GM19452 (cell line): Measurements from ENCODE around the gene CXXC1.
"Not testable (repeated sequence)": the region's sequence is repeated elsewhere in the genome, so short reads cannot be mapped to it uniquely, and the experiment has no call there.

Experiments used
- ATAC-seq: cut with Tn5 transposase; IDR thresholded peaks from one replicate; pipeline ENCODE4 v1.9.1; 2021; ENCODE audit not compliant: unreplicated experiment

Gene CXXC1

DNA sequence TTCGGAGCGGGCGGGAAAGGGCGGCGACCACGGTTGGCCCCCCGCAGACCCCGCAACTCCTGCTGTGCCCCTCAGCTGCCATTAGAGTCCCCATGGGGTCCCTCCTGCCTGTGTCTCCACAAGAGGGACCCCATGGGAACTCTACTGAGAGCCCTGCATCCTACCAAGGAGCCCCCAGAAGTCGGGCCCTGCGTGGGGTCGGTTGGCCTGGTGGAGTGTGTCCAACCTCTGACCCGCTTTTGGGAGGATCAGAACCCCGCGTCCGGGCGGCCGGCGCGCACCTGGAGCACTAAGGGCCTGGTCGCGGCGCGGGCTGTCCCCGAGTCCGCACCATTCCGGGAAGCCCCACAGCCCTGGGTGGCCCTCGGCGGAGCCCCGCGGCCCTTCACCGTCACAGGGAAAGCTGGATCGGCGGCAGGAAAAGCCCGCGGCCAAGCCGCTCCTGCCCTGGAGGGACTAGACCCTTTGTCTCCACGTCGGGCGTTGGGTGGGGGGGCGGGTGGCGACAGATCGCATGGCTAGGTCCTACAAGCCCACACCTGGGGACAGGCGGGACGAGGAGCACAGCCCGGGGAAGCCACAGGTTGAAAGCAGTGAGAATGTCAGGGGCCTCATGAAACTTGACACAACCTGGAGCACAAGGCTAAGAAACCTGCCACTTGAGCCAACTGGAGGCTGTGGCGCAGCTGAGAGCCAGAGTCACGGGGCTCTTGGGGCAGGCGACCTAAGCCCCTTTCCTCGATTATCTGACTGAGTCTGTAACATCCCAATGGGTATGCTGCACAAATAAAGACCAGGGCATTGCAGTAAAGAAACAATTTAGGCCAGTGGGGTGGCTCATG lies 11.2 kb upstream of the CXXC1 start:
- ATAC-seq = no peak

DNA sequence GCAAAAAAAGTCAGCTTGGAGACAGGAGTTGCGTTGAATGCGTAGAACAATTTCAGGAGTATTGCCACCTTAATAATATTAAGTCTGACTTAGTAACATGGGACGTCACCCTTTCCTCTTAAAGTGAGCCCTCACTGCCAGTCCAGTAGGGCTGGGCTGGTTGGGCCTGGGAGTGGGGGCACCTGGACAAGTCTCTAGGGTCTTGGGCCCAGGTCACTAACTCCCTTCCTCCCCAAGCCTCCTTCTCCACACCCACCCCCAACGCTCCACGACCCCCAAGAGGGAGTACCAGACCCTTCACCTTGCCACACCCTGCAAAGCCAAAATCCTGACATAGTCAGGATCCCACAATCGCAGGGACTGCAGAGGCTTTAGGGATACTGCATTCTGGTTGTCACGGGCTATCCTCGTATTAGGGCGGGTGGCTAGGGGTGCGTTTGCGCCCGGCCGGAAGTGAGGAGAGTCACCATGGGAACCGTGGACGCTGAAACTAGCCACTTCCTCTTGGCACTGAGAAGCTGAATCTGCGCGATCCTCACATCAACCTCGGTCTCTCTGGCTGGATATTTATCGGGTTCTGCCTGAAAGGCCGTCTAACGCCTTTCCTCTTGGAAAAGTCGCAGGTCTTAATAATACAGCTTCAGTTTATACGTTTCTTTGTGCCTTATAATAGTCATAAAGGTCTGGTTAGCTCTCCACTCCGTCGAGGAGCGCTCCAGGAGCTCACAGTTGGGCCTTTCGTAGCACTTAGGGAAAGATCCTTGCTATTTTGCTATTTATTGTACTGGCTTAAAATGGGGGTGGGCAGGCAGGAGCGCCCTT lies 10.3 kb upstream of the CXXC1 start:
- peak; percentile 100 for ATAC-seq

DNA sequence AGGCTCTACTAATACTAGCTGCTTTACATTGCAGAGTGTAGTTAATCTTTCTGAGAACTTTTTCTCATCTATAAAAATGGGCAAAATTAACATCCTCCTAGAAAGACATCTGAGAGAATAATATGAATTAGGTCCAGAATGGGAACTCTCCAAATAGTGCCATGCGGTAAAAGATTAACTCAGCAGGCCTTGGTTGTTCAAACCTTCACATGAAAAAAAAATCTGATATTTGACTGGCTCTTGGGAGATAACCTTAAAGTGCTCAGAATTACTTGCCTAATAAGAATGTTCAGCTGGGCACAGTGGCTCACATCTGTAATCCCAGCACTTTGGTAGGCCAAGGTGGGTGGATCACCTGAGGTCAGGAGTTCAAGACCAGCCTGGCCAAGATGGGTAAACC lies 5.5 kb upstream of the CXXC1 start:
- ATAC-seq = no peak

DNA sequence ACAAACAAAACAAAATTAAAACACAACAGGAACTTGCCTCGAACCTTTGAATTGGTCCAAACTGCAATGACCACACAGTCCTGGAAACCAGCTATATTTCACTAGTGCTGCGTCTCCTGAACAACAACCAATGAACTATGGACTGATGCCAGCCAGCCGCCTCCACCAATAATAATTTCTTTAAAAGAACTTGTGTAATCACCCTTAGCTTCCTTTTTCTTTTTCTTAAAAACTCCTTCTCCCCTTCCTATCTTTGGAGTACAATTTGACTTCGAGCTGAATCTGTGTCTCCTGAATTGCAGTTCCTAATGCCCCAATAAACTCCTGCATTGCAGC lies 1.6 kb upstream of the CXXC1 start:
- ATAC-seq = no peak

DNA sequence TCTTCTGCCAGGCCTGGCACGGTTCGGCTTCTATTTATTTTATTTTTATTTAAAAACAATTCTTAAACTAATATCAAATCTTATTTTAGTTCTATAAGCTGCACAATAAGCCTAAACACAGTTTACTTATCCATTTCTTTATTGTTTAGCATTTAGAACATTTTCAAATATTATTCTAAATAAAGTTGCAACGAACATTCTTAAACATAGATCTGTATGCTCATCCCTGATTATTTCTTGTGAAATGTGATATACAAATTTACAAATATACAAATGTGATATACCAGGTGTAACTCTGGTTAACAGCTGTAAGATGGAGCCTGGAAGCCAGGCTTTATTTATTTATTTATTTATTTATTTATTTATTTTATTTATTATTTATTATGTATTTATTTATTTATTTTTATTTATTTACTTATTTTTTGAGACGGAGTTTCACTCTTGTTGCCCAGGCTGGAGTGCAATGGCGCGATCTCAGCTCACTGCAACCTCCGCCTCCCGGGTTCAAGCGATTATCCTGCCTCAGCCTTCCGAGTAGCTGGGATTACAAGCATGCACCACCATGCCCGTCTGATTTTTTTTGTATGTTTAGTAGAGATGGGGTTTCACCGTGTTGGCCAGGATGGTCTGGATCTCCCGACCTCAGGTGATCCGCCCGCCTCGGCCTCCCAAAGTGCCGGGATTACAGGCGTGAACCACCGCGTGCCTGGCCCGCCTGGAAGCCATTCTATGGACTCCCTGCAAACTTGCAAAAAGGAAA lies 1.0 kb upstream of the CXXC1 start:
- ATAC-seq = not testable (repeated sequence)

DNA sequence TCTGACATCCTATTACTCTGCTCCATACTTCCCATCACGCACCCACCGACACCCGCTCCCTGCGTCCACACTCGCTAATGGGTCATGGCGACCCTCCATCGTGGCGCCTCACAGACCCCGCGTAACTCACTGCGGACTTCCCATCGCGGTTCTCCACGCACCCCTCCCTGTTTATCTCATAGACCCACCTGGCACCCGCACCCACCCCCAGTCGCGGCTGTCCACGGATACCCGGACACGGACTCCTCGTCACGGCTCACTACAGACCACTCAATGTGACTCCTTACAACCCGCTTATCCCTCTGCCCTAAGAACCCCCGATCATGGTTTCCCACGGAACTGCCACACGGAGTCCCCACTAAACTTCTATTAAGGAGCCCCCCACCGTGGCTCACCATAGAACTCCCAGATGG lies 458 bp downstream of the CXXC1 start:
- ATAC-seq = no peak

DNA sequence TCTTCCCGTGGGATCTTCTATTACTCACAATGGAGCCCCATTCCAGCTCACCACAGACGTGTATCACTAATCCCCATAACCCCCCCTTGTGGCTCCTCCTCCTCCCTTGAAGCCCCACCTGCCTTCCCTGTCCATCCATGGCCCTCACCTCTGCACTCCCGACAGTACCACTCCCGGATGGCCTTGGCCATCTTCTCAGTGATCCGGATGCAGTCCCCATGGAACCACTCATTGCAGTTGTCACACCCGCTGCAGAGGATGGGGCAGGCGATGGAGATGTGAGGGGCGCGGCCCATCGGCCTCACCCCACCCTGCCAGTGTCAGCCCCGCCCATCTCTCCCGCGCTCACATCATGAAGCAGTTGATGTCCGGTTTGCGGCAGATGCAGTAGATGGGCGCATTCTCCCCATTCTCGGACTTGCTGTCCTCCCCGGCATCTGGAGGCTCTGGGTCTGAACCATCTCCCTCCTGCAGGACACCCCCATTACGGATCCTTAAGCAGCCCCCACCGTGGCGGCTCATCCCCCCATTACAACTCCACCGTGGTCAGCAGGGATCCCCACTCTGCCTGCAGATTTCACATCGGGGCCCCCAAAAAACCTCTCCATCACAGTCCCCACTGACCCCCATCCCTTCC lies 983 bp downstream of the CXXC1 start:
- ATAC-seq = no peak

DNA sequence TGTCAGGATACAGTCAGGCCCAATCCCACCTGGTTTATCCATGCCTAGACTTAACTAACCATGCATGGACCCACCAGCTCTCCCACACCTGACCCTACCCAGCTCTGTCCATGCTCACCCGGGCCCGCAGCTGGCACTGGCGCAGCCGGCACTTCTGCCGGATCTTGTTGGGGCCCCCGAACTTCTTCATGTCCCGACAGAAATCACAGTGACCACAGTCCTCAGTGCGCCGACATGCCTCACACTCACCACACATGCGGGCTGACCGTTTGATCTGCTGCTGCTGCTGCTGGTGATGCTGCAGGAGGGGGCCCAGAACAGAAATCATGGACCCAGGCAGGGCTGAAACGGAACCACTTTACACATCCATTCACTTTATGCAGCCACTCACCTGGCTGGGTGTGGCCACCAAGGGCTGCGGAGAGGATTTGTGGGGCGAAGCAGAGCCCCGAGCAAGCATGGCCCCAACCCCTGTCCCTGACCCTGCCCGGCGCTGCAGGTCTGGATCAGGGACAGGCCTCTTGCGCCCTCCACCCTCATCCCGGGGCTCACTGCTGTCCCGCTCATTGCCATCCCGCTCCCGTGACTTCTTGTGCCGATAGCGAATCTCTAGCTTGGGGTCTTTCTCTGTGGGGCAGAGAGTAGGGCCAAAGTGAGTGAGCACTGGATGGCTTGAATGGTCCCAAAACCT lies 1.7 kb downstream of the CXXC1 start:
- ATAC-seq = no peak

DNA sequence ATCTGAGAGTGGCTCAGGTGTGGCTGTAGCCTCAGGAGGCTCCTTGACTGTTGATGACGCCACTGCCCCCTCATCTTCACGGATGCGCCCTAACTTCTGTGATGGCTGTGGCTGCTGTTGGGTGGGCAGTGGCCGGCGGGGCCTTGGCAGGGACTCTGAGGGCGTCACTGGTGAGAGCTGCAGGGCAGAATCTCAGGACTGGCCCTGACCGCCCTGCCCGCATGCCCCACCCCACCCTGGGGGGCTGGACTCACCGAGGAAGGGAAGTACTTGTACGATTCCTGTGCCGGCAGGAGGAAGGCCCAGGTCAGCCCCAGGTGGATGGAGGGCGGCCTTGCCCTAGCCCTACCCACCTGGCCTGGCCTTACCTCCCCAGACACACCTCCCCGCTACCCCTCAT lies 2.4 kb downstream of the CXXC1 start:
- no peak for ATAC-seq

DNA sequence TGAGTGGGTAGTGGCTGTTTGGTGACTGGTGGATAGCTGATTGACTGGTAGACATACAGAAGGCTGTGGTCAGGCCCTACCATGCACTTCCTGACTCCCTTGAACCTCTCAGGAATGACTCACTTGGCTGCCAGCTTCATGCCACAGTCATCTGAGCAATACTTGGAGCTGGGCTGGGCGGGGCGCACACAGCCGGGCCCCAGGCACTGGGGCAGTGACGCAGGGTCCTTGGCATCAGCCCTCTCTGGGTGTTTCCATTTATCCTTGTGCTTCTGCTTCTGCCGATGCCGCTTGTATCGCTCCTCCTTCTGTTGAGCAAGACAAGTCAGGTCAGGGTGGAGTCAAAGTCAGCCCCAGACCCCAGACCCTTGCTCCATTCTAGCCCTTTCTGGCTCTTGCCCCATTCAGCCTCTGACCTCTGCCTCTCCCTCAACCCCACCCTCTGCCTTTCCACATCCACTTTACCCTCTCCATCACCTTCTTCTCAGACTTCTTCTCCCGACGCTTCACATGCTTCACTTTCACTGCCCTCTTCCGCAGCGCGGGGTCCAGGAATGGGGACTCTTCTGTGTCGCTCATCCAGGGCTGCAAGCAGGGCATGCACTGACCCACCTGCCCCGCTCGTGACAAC lies 3.1 kb downstream of the CXXC1 start:
- no peak for ATAC-seq

DNA sequence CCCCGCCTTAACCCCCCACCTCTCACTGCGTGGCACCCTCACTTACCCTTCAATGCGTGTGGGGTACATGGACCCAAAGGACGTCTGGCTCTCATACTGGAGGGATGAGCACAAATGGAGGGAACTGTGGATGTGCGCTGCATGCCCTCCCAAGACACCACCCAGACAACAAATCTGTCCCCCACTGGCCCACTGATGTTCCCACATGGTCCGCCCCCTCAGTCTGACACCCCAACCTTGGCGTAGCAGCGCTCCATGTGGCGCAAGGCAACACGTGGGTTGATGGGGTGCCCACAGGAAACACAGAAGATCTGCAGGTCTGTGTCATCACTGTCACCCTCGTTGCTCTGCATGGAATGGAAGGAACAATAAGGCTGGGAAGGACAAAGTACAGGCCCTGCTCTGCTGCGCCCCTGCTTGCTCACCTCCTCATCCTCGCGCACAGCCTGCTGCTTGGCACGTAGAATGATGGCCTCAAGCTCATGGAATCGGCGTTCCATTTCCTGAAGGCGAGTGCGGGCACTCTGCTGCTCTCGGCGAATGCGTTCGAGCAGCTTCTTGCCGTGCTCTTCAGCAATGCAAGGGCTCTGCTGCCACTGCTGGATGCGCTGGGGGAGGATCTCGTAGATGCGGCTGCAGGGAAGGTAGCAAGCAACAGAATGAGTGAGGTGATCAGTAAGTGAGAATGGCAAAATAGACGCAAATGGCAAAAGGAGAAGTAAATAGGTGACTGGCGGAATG lies 3.9 kb downstream of the CXXC1 start:
- ATAC-seq = no peak

DNA sequence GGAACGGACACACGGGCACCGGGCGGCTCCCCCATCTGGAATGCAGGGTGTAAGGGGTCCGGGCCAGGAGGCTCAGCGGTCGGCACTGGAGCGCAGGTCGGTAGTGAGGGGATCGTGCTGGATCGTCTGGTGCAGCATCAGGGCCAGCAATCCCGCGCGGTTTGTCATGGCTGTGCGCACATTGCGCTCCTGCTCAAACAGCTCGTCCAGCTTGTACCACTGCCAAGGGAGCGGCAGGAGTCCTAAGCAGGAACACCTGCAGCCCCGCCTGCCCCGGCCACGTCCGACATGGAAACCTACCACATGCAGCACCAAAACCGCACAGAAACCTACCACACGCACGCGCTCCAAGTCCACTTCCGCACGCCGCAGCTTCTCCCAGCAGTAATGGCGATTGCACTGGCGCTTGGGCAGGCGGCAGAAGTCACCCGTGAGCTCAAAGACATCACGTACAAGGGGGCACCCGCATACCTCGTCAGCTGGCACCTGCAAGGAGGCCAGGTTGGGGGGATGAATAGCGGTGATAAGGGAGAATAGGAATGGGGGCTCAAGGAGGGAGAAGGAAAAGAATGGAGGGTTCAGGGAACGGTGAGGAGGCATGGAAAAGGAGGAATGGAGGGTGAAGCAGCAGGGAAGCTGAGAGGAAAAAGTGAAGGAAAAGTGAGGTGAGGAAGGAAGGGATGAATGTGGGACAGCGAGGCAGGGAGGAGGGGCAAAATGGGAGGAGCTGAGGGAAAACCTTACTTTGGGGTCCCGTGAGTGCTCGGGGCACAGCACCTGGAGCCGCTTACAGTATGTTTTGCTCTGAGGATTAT lies 4.8 kb downstream of the CXXC1 start:
- ATAC-seq = no peak

DNA sequence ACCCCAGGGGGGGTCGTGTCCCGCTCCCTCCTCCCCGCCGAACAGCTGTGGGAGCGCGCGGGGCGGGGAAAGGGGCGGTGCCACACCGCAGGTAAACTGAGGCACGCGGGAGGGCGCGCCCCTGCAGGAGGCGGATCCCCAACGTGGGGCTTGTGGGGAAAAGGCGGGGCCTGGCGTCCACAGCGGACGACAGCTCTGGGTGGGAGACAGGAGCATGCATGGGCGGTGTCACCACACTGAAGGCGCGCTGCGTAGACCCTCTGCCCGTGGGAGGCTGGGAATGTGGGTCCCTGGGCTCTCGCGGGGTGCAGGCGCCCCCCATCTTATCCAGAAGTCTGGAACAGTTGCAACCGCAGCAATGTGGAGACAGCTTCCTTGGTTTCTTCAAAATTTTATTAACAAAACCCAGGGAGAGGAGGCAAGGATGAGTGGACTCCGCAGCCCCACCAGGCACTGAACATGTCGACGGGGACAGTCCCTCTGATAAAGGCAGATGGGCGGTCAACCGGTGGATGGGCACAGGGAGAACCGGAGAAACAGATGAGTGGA lies 5.4 kb downstream of the CXXC1 start:
- ATAC-seq = no peak

DNA sequence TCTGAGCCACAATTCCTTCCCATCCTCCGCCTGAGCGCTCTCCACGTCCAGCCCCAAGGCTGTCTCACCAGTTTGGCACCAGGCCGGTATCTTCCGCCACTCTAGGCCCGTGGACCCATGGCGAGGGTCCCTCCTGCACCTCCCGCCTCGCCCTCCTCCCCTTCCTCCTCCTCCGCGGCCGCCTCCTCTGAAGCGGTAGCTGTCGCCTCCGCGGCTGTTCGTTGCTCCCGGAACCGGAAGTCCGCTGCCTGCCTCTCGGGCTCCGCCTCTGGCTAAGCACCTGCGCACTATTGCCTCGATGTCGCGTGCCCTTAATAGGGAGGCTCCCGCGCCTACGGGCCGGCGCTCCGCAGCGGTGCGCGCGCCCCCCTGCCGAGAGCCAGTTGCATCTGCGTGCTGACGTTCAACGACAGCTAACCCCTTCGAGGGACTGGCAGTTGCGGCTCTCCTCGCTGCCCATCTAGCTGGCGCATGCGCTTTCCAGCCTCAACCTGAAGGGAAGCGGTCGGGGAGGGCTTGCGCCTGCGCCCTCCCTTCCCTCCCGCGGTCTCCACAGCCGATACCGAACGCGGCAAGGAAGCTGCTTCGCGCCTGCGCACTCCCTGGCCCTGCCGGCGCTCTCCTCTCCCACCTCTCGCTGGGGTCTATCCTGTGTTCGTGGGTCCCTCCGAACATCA lies 6.1 kb downstream of the CXXC1 start, which contains the start of gene MBD1:
Gene MBD1 (minus strand): TSS at position 229 of the 677 bp plus-strand sequence. CDS start 1,531 bp downstream, outside the sequence.
- ATAC-seq = peak; percentile 90

DNA sequence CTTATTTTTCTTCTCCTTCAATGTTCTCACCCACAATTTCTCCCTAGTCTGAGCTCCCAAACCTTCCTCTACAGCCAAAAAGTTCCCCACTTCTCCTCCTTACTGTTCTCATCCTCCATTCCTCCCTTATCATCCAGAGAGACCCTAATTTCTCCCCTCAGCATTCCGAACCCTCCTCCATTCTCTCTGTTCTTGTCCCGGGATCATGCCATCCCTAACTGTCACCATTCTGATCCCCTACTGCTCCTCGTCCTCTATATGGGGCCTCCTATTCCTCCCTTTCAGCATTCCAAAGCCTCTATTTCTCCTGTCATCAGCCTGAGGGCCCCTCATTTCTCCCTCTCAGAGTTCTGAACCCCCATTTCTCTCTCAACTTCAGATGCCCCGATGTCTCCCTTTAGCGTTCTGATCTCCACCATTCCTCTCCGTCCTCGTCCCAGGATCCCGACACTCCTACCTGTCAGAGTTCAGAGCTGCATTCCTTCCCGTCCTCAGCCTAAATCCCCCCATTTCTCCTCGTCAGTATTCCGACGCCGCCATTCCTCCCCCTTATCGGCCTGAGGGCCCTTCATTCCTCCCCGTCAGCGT lies 6.7 kb downstream of the CXXC1 start:
- ATAC-seq = no peak

DNA sequence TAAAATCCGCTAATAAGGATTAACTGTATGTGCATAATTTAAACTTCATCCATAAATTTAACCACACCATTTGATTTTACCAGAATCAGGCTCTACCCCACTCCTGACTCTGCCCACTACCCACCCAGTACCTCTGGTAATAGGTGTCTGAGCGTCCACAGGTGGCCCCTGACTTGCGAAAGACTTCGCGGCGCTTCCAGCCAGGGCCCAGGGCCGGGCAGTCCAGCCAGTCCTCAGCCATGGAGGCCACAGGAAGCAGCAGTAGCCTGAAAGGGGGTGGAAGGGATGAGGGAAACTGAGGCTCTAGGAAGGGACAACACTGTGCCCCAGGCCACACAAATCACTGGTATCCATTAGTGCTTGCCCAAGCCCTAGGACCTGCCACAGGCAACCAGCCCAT lies 7.7 kb downstream of the CXXC1 start:
- no peak for ATAC-seq

DNA sequence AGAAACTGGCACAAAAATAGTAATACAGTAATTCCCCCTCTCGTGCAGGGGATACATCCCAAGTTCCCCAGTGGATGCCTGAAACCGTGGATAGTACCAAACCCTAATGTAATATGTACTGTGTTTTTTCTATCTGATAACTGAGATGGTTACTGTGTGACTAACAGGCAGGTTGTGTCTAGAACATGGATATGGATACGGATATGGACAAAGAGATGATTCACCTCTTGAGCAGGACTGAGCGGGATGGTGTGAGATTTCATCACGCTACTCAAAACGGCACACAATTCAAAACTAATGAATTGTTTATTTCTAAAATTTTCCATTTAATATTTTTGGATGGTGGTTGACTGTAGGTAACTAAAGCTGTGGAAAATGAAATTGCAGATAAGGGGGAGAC lies 9.6 kb downstream of the CXXC1 start:
- ATAC-seq = no peak
